ENCODE data around the gene AKAP8L.

The AKAP8L gene

DNA sequence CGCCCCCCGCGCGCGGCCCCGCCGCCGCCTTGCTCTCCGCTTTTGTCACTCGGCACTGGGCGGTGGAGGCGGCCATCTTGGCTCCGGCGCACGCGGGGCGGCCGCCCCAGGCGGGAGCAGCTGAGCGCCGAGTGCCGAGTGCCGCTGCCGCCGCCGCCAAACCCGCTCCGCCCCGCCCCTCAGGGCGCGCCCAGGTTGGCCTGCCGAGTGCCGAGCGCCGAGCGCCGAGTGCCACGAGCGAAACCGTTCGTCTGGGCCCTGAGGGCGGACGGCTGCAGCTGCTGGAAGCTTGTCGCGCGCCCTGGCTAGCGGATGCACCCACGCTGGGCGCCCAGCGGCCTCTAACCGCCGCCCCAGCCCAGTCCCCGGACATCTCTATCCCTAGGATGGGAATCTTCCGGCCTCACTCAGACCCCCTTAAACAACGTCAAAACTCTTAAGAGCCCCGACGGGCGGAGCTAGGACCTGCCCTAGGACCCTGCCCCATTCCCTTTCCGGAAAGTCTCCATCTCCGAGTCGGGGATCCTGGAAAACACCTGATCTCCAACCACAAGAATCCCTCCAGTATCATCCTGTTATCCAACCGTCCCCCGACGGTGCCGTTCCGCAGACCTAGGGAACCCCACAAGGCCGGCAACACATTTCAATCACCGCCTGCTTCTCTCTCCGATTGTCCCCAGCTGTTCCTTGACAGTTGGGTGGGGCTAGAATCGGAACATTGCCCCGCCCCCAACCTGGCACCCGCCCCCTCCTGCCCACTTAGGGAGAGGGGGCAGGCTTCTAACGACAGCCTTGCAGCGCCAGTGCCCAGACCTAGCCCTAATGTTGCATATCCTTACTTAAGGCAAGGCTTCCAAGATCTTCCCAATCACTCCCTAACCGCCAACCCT is 14.1 kb upstream of the AKAP8L start:
- peak; percentile 88 for DNase-seq

DNA sequence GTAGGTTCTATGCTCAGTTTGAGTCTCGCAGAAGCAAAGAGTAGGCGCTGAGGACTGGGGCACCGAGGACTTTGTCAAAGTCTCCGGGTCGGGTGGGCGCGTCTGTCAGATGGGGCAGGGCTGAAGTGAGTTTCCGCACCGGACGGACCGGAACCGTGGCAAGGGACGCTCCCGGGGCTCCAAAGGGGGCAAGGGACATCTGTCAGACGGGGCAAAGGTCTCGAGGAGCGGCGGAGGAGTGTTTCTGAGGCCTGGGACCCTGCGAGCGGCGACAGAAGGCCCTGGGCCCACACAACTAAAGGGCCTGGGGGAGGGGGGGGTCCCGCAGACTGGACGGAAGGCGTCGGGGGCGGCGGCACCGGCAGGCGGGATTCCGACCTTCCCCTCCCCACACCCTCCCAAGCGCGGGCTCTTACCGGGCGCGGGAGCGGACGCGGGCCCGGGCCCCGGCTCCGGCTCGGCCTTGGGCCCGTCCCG is 13.3 kb upstream of the AKAP8L start:
- DNase-seq: no peak

DNA sequence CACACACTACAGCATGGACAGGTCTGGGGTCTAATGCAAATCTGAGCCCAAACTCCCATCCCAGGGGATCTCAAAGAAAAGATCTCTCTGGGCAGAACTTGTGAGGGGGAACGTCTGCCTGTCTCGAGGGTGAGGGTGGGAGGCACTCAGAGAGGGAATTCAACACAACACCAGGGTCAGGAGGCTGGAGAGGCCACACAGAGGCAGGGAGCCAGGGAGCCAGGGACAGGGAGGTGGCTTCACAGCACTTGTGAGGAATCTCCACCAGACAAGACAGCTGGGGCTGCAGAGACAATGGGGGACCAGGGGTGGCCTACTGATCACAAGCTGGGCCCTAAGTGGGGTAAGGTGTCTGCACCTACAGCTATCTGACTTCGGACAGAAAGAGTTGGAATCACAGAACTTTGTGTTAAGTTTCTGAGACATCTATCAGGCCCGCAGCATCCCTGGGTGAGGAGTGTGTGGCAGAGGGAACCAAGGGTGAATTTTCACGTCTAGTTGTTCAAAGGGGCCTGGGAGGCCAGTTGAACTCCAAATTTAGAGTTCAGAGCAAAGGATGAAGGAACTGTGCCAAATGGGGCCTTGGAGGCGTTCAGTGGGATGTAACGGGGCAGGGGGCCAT is 12.7 kb upstream of the AKAP8L start:
- DNase-seq: no peak

DNA sequence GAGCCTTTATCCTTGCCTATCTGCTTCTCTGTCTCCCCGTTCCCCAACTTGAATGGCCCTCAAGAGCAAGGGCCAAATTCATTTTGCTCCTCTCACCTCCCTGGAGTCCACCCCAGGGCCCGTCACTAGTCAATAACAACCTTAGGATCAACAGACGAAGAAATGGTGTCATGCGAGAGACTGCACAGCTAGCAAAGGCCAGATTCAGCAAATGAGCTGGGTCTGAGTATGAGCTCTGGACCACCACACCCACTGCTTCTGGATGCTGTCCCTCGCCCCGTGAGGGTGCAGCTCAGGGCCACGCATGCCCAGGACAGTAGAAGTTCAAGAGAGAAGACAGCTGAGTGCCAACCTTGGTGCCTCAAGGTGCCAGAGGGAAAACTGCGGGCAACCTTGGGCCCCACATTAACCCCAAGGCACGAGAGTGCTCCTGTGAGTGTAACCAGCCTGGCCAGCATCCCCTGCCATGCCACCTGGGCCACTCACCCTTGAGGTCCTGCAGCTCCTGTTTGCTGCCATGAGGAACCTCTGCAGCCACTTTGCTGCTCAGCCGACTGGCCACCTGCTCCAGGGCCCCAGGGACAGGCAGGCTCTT is 11.8 kb upstream of the AKAP8L start:
- DNase-seq: no peak

DNA sequence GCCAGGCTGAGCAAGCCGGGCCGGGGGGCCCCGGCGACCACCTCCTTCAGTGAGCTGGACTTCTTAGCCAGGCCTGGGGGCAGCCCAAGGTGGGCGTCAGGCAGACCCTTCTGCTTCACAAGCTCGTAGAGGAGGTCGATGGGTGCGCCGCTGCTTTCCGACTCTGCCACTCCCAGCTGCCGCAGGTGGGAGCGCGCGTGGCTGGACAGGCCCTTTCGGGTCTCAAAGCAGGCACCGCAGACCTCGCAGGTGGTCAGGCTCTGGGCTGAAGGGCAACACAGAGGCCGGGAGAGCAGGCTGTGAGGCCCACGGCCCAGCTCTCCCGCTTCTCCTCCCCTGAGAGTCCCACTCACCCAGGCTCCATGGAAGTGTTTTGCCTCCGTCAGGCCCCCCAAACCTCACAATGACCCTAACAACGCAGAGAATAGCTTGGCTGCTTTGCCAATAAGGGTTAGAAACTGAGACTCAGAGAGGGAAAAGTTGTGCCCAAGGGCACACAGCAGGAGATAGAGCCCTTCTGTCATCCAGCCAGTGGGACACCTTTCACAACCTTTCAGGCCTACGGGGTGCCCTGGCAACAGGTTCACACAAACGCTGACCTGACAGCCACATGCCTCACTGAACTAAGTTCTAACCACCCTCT is 11.2 kb upstream of the AKAP8L start:
- no peak for DNase-seq

DNA sequence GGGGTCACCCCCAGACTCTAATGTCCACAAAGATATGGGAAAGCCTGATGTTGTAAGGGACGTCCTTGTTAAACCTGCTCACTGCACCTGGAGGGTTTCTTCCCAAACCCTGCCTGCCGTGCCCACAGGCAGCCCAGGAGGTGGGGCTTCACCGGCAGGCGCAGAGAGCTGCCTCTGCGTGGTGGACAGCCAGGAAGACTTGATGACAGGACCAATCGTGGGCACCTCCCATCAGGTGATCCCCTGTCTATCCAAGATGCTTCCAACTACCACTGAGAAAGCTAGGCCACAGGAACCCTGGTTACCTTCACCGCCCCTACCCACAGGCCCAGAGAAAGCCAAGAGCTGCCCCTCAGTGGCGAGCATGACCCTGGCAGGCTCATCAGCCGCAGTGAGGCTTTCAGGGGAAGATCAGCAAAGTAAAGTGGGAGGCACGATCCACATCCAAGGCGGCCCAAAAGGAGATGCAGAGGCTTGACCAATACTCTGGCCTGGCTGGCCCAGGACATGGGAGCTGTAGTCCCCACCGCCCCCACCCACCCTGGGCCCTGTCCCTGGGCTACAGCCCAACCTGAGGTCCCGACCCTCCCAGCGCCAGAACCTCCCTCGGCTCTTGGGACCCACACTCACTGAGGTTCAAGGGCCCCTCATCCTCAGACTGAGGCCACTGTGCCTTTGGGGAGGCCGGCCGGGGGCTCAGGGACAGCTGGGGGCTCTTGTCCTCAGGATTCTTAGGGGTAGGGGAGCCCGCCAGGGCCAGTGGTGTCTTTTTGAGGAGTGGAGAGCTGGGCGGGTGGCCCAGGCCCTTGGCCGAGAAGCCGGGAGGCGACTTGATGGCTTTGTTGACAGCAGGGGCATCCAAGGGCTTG is 10.4 kb upstream of the AKAP8L start:
- DNase-seq: no peak

DNA sequence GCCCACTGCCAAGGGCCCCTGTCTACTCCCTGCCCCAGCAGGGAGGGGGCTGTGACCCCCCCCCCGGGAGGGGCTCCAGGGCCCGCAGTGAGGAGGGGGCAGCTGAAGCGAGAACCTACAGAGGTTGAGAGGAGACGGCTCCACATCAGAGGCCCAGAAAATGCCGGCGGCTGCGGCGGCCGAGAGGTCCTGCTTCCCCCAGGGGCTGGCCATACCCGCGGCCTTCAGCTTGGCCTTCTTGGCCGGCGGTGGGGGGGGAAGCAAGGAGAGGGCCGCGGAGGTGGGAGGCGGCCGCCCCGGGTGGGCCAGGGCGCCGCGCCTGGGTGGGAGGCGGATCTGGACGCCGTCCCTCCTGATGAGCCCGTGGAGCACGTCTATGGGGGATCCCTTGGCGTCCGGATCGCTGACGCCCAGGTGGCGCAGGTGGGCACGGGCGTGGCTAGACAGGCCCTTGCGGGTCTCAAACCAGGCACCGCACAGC is 9.2 kb upstream of the AKAP8L start:
- DNase-seq: no peak

DNA sequence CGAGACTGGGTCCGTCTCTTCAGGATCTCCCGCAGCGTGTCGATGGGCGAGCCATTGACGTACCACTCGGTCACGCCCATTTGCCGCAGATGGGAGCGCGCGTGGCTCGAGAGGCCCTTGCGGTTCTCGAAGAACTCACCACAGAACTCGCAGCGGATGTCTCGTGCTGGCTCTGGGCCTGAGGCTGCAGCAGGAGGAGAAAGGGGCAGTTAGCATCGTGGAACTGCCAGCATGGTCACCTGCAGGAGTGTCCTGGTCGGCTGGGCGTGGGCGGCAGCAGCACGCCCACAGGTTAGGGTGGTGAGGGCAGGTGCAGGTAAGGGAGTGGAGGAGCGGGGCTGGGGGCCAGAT is 8.5 kb upstream of the AKAP8L start:
- no peak for DNase-seq

DNA sequence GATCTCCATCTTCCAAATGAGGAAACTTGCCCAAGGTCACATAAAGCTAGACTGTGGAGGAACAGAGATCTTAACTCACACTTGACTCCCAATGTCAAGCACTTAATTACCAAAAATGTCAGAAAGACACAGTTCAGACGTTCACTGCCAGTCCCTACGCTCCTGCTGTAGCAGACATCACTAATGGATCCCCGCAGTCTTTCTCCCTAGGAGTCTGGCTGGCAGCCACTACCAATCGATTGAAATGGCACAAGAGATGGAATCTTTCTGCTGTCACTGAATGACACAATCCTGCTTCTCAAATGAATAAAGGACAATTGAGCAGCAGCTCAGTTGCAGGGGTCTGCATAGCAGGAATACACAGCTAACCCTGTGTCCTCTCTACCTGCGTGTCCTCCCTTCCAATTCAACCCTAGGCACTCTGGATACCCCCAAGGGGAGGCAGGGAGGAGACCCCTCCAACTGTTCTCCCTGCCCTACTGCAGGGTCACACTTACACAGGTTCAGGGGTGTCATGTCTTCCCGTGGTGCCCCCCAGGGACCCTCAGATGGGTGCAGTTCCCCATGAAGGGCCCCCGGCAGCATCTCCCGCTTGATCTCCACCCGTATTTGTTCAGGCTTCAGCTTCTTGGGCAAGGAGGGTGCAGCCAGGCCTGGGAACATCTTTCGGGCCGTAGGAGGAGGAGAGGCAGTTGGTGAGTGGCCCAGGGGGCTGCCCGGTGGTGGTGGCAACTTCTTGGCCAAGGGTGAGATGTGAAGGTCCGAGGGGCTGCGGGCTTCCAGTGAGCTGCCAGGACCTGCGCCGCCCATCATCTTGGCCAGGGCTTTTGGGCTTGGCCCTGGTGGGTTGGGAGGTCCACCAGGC is 7.9 kb upstream of the AKAP8L start:
- DNase-seq: no peak

DNA sequence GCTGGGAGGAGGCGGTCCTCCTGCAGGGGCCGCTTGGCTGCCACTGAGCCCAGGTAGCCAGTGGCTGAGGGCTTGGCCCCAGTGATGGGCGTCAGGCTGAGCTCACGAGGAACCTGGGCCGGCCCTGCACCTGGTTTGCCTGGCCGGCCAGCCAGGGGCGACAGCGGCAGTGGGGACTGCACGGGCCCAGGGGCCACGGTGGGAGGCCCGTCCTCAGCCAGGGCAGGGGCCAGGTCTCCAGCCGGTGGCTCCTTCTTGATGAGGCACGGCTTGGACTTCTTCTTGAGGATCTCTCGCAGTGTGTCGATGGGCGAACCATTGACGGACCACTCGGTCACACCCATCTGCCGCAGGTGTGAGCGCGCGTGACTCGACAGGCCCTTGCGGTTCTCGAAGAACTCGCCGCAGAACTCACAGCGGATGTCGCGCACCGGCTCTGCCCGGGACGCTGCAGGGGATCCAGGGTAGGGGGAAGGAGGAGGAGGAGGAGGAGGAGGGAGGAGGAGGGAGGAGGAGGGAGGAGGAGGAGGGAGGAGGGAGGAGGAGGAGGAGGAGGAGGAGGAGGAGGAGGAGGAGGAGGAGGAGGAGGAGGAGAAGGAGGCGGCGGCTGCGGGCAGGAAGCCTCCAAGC is 6.6 kb upstream of the AKAP8L start:
- no peak for DNase-seq

DNA sequence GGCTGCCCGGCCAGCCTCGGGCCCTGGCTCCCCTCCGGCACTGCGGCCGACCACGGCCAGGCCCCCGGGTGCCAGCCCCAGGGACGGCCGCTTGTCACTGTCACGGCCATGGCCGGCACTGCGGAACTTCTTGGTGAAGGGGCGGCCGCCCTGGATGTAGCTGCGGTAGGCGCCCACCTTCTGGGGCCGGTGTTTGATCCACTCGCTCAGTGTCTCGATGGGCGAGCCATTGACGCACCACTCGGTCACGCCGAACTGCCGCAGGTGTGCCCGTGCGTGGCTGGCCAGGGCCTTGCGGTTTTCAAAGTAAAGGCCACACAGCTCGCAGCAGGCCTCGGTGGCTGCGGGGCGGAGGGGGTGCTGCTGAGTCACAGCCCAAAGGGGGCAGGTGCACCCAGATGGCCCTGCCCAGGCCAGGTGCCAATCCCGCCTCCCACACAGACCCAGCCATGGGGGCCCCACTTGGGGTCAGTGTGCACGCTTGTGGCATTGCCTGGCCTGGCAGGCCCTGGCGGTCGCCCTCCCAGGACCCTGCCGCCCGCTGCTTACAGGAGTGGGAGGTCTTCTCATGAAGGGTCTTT is 6.0 kb upstream of the AKAP8L start:
- no peak for DNase-seq

DNA sequence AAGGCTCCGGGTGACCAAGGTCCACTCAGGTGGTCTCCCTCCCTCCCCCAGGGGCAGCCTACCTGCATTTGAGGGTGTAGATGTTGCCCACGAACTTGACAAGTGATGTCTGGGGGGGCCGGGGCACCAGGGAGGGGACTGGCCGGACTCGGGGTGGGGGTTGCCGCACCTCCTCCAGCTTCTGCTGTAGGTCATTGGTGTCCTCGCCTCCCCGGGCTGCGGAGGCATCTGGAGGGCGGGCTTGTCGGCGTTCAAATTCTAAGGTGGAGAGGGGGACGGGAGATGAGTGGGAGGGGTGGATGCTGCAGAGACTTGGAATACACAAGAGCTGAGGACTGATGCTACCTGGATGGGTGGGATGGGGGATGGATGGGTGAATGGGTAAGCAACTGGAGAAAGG is 5.3 kb upstream of the AKAP8L start:
- DNase-seq: no peak

DNA sequence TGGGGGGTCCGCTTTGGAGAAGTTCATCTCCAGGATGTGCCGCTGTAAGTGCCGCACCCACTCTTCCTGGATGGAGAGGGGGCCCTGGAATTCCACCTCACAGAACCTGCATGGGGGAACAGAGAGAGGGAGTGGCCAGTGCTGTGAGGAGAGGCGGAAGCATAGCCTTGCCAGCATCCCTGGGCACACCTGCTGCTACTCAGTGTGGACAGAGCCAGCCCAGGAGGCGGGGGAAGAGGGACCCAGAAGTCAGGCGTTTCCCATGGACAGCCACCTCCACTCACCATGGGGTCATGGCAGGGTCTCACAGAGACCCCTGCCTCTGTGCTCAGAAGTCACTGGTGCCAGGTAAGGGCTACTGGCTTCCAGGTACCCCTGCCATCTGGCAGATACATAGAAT is 4.3 kb upstream of the AKAP8L start:
- DNase-seq: no peak

DNA sequence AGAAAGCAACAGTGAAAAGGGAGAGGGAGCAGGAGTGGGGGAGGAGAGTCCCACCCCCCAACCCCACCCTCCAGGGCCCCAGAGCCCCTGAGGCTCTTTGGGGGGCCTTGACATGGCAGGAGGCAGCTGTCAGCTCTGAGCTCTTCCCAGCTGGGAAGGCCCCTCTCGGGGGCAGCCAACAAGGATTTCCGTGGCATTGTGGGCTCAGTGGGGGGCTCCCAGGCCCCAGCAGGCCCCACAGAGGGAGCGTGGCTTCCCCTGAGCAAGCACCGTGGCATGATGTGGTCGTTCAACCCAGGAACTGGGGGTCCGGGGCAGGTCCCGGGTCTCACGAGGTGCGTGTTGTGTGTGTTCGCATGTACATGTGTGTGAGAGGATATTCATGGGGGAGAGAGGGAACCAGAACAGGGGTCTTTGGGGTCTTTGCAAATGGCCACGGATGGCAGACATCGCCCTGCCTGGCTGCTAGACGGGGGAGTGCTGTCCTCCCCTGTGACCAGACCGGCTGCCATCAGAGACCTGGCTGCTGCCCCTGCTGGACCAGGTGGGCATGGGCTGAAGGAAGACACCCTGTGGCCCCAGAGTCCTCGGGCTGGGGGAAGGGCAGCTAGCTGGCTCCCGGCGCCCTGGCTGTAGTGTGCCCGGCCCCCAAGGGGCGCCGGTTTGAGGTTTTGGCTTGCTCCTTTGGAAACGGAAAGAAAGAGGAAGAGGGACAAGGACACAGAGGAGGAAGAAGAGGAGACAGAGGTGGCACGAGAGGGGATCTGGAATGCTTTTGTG is 3.7 kb upstream of the AKAP8L start:
- no peak for DNase-seq

DNA sequence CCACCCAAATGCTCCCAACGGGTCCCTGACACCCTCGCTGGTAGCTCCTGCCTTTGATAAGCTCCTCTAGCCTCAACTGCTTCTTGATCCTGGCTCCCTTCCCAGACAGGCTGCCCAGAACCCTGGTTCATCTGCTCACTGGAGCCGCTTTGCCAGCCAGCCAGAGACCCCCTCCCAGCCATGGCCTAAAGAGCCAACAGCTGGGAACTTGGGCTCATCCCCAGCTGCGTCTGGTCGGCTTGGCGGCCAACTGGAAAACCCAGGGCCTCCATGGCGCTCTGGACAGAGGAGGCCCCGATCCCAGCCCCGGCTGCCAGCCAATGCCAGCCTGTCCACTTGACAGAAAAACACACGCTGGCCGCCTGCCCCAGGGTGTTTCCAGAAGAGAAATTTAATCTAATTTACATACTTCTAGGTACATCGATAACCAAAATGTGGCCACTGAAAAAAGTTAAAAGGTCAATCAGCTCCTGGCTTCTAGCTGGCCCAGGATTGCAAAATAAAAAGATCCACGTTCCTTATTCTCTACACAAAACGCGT is 3.0 kb upstream of the AKAP8L start:
- no peak for DNase-seq

DNA sequence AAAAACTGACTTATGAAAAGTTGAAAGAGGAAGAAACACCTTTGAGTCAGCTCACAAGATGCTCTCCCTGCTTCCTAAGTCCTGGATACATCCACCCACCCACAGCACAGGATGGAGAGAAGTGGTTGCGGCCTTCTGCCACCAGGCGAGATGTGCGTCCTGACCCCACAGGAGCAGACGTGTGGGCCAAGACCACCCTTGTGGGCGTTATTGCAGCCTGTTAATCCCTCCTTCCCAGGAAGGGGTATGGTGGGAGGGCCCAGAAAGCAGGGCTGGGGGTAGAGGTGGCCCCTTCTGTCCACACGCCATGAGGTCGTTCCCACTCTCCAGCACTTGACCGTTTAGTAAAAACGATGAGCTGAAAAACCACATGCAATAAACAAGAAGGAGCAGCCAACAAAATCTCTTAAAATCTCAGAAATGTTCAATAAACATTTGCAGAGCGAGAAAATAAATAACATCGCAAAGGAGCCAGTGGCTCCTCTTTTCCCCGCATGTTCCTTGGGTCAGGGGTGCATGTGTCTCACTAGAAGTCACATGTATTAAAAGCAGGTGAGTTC is 2.4 kb upstream of the AKAP8L start:
- no peak for DNase-seq

DNA sequence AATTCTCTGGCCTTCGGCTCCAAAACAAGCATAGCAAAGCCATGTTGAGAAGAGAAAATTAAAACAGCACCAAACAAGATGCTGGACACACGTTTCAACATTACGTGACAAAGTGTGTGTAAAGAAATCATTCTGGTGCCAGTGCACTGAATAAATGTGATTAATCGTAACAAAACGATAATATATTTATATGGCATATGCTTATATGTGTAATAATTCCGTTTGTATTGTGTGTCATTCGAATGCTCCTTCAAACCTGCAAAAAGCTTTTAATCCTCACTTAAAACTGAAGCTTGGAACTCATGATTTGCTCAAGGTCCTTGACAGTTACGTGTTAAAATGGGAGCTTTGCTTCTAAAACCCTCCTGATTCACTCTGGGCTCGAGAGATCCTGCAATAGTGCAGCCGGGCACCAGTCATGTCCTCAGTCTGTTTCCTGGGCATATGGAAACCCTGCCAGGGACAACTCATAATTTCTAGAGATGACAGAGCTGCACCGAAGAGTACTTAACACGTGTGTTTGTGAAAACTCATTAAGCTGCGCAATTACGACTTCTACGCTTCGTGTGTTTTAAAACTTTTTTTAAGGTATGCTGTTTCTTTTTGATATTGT is 731 bp upstream of the AKAP8L start:
- DNase-seq: no peak

DNA sequence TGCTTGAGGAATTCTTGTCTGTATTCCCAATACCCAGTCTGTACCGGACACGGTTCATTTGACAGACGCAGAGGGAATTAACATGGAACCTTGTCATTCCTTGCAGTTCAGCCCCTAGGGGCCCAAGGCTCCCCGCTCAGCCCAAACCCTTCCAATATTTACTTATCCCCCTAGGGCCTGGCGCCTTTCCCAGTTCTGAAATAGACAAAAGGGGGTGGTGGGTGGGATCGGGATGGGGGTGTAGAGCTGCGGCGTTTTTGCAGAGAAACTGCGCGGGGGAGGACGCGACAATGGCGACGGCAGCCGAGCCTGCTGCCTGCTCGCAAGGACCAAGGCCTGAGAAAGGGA is 583 bp downstream of the AKAP8L start:
- DNase-seq: peak; percentile 36

DNA sequence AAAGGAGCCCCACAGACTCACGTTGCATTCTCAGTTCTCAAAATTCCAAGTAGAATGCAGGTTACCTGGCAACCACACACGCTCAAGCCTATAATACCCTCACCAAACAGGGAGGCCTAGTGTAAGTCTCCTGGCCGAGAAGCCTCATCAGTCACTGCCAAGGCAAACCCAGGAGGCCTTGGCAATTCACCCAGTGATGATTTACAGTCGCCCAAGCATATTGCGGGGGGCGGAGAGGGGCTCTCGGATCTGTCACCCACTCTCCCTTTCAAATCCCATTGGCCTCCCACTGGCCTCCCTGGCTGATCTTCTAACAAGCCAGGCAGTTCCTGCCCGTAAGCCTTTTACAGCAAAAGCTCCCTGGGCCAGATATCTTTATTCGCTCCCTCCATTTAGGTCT is 1.1 kb downstream of the AKAP8L start:
- no peak for DNase-seq

All from NCI-H1436 (cell line).